Caco-2 (cell line): Measurements from ENCODE around the gene PITHD1. TPM values are rescaled to one million over a fixed set of nuclear protein-coding genes. Genes with fewer than 3 reads are reported as not detected.

Experiments used
- BruUV-seq: library from RNA; stranded (reverse); fragments of 400-500 nt; replicated peaks from 2 replicates; lab custom pipeline; 2021; lab: Mats Ljungman, UMichigan
- CTCF ChIA-PET: fragments of 300-600 bp; sonication (Branson Sonifier 250); formaldehyde crosslinking; loops from one replicate; lab custom pipeline; 2022; ENCODE audit warnings: antibody characterized with exemption; lab: Charles Lee
- POLR2A ChIA-PET: fragments of 300-600 bp; sonication (Branson Sonifier 250); formaldehyde crosslinking; loops from one replicate; lab custom pipeline; 2022; ENCODE audit warnings: antibody characterized with exemption; lab: Charles Lee
- DNase-seq, 2 experiments: peaks; one replicate each; pipeline versions ENCODE4 v3.0.0 to v3.0.0-alpha.2; 2020 to 2022
- H3K27me3 ChIP-seq: replicated peaks from 2 replicates; pipeline ENCODE4 v1.6.0; 2011; ENCODE audit warnings: low read length; ENCODE audit not compliant: control insufficient read depth, insufficient read depth
- H3K36me3 ChIP-seq: 2 replicates; pipeline ENCODE4 v1.5.1; 2011; ENCODE audit warnings: low read length; ENCODE audit not compliant: control insufficient read depth, insufficient read depth
- H3K4me1 ChIP-seq: fragments of 250-450 bp; sonication (Bioruptor Pico); 2 replicates; pipeline ENCODE4 v1.5.1; 2020; ENCODE audit warnings: mild to moderate bottlenecking
- H3K4me3 ChIP-seq: 2 replicates; pipeline ENCODE4 v1.5.1; 2011; ENCODE audit warnings: low read depth, mild to moderate bottlenecking, control low read depth, low read length
- H3K9me3 ChIP-seq: fragments of 250-450 bp; sonication (Bioruptor Pico); 2 replicates; pipeline ENCODE4 v1.5.1; 2020; ENCODE audit warnings: mild to moderate bottlenecking, moderate library complexity
- H3K27ac Mint-ChIP-seq: one replicate; pipeline ENCODE4 v1.8.0; 2022; ENCODE audit warnings: mixed read lengths; ENCODE audit not compliant: unreplicated experiment
- H3K27me3 Mint-ChIP-seq: one replicate; pipeline ENCODE4 v1.8.0; 2022; ENCODE audit warnings: mixed read lengths; ENCODE audit not compliant: insufficient read depth, unreplicated experiment
- H3K36me3 Mint-ChIP-seq: one replicate; pipeline ENCODE4 v1.8.0; 2022; ENCODE audit warnings: mild to moderate bottlenecking, mixed read lengths; ENCODE audit not compliant: insufficient read depth, unreplicated experiment
- H3K4me1 Mint-ChIP-seq: one replicate; pipeline ENCODE4 v1.8.0; 2022; ENCODE audit warnings: low read depth, mixed read lengths; ENCODE audit not compliant: unreplicated experiment
- H3K4me3 Mint-ChIP-seq: one replicate; pipeline ENCODE4 v1.8.0; 2022; ENCODE audit warnings: mild to moderate bottlenecking, moderate library complexity, mixed read lengths; ENCODE audit not compliant: unreplicated experiment
- H3K9me3 Mint-ChIP-seq: one replicate; pipeline ENCODE4 v1.8.0; 2022; ENCODE audit warnings: mixed read lengths; ENCODE audit not compliant: unreplicated experiment
- CTCF ChIP-seq, 2 experiments: fragments of 200-600 bp in 1 of 2; IDR thresholded peaks; 1 replicate in 1 of 2; 2 replicates in 1 of 2; pipeline versions ENCODE4 v1.5.1 to v1.8.0; 2011 to 2022; ENCODE audit warnings: antibody characterized with exemption in 1 of 2, control low read depth in 1 of 2, inconsistent platforms in 1 of 2, low read depth in 1 of 2, low read length in 1 of 2, mild to moderate bottlenecking in 1 of 2, moderate library complexity in 1 of 2; ENCODE audit not compliant: insufficient read depth in 1 of 2, severe bottlenecking in 1 of 2, unreplicated experiment in 1 of 2
- intact Hi-C: fragments of 100-400 bp; cut with micrococcal nuclease; formaldehyde crosslinking; loops from one replicate; pipeline ENCODE4 v1.10.0; 2022; ENCODE audit not compliant: unreplicated experiment
- total RNA-seq: library from RNA; stranded (reverse); gene quantifications from 2 replicates; pipeline ENCODE4 v1.2.3, GENCODE V29; 2022

Gene PITHD1
- total RNA-seq, 1 experiment from 2014 or later: 47.8 TPM

- no peaks in the 10 kb centered on the region for H3K9me3 Mint-ChIP-seq
- no TSS peak for BruUV-seq
- DNase-seq: no peak
- H3K4me1 Mint-ChIP-seq: no peaks in the 10 kb centered on the region
- CTCF ChIA-PET: interaction anchor here (0.7 kb wide), 1 partner anchor 13 kb away, joined by 3 read pairs; no protein-coding TSS in a partner anchor
- no peaks in the 10 kb centered on the region for H3K9me3 ChIP-seq
- no peak overlapping the region for H3K4me3 ChIP-seq
- H3K4me3 Mint-ChIP-seq: no peak overlapping the region
- TF ChIP-seq CTCF (IDR thresholded peaks at IDR 0.05; ENCODE audit: insufficient read depth in 1 of 2, low read depth in 1 of 2, low read length in 1 of 2, severe bottlenecking in 1 of 2, unreplicated experiment in 1 of 2): peak in 1 of 2 experiments; percentile 5
- no peaks in the 10 kb centered on the region for H3K27me3 ChIP-seq
- H3K36me3 ChIP-seq: no peaks in the 10 kb centered on the region; the same call in none of the 2 replicates
- no peaks in the 10 kb centered on the region for H3K27me3 Mint-ChIP-seq
- peaks cover 68% of the 10 kb centered on the region for H3K36me3 Mint-ChIP-seq
- POLR2A ChIA-PET: no interaction called here
- peaks cover 7% of the 10 kb centered on the region; the same call in 1 of the 2 replicates for H3K4me1 ChIP-seq
- intact Hi-C loops: no loop called here
- peak overlapping the region; percentile 50 for H3K27ac Mint-ChIP-seq
Observed at GRCh38 chr1:23796466-23797271, 18.5 kb downstream of the PITHD1 start.

- Mint-ChIP-seq H3K36me3 (peaks cover 59% of the 10 kb centered on the region), H3K27ac (no peak overlapping the region), H3K9me3 (no peaks in the 10 kb centered on the region), H3K4me1 (no peaks in the 10 kb centered on the region), H3K27me3 (no peaks in the 10 kb centered on the region), H3K4me3 (no peak overlapping the region)
- no peaks in the 10 kb centered on the region for H3K9me3 ChIP-seq
- H3K4me3 ChIP-seq: no peak overlapping the region
- POLR2A ChIA-PET: no interaction called here
- H3K27me3 ChIP-seq: no peaks in the 10 kb centered on the region
- intact Hi-C loops: no loop called here
- CTCF ChIA-PET: no interaction called here
- no peak for TF ChIP-seq CTCF (IDR thresholded peaks at IDR 0.05; ENCODE audit: insufficient read depth in 1 of 2, low read depth in 1 of 2, low read length in 1 of 2, severe bottlenecking in 1 of 2, unreplicated experiment in 1 of 2)
- no peaks in the 10 kb centered on the region; the same call in none of the 2 replicates for H3K36me3 ChIP-seq
- peaks cover 7% of the 10 kb centered on the region; the same call in 1 of the 2 replicates for H3K4me1 ChIP-seq
- BruUV-seq: no TSS peak
- DNase-seq: no peak
Observed at GRCh38 chr1:23797478-23798448, 19.5 kb downstream of the PITHD1 start.

GRCh38 chr1:23798662-23799142 is 20.5 kb downstream of the PITHD1 start:
- H3K4me3 Mint-ChIP-seq: no peak overlapping the region

More at GRCh38 chr1:23798662-23799142, 20.5 kb downstream of the PITHD1 start:
- H3K36me3 ChIP-seq: no peaks in the 10 kb centered on the region; the same call in 1 of the 2 replicates
- BruUV-seq: no TSS peak
- Mint-ChIP-seq H3K27me3 (no peaks in the 10 kb centered on the region), H3K9me3 (no peaks in the 10 kb centered on the region), H3K27ac (no peak overlapping the region), H3K36me3 (peaks cover 50% of the 10 kb centered on the region), H3K4me1 (no peaks in the 10 kb centered on the region)
- DNase-seq: peak in 1 of 2 experiments; percentile 24
- H3K4me3 ChIP-seq: no peak overlapping the region
- ChIA-PET POLR2A (interaction anchor here (0.6 to 3.5 kb wide), 3 partner anchors 13 to 107 kb away, joined by 3 to 20 read pairs (median 4); partner anchors contain the start of genes PITHD1 and RPL11), CTCF (interaction anchor here (0.7 to 2.2 kb wide), 2 partner anchors 27 to 70 kb away, joined by 3 to 5 read pairs; partner anchors contain the start of gene FUCA1)
- peaks cover 7% of the 10 kb centered on the region; the same call in 1 of the 2 replicates for H3K4me1 ChIP-seq
- intact Hi-C loops: no loop called here
- no peaks in the 10 kb centered on the region for H3K9me3 ChIP-seq
- H3K27me3 ChIP-seq: no peaks in the 10 kb centered on the region
- no peak for TF ChIP-seq CTCF (IDR thresholded peaks at IDR 0.05; ENCODE audit: insufficient read depth in 1 of 2, low read depth in 1 of 2, low read length in 1 of 2, severe bottlenecking in 1 of 2, unreplicated experiment in 1 of 2)
